GM19035 (cell line): Measurements from ENCODE around the gene SEMA7A.

ENCODE experiments used
- ATAC-seq: cut with Tn5 transposase; IDR thresholded peaks from one replicate; pipeline ENCODE4 v1.9.1; 2021; ENCODE audit not compliant: unreplicated experiment

SEMA7A gene

GRCh38 chr15:74451861-74452835 lies 18.4 kb upstream of the SEMA7A start:
- ATAC-seq, result no peak

- ATAC-seq, result no peak
These were observed 17.6 kb upstream of the SEMA7A start for GRCh38 chr15:74451322-74451721.

- ATAC-seq, result no peak
These were observed 16.0 kb upstream of the SEMA7A start for GRCh38 chr15:74449643-74450205.

GRCh38 chr15:74449095-74449494 lies 15.3 kb upstream of the SEMA7A start:
- no peak for ATAC-seq

DNA sequence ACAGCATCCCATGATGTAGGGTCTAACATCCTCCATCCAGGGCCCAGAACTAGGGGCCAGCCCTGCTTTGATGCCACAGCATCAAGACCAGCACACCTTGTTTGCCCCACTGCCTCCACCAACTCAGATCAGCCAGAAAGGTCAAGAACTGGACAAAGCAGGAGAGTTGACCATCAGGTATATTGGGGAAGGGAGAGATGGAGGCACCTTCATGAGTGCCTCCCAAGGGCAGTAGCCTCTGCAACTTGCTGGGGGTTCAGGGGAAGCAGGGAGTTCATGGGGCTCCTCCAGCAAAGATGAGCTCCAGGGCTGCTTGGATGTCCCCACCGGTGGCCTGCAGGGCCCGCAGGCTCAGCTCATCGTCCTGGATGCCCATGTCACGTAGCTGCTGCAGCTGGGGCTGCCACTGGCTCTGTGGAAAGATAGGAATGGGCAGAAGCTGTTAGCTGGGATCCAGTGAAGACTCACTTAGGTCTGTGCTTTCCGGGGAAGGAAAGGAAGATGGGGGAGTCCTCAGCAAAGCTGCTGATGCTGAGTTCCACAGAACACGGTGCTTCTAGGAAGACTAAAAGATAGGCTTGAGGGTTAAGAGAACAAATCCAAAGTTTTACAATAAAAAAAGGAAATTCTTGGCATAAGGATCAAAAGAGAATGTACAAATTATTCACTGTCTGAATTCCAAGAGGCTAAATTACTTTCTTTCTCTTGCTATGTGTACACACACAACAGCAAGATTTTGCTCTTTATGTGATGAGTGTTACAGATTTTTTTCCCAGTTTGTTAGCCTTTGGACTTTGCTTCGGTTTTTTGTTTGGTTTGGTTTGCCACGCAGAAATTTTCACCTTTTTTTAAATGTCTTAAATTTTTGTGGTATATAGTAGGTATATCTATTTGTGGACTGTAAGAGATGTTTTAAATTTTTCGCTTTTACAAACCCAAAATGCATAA lies 12.3 kb upstream of the SEMA7A start:
- no peak for ATAC-seq

DNA sequence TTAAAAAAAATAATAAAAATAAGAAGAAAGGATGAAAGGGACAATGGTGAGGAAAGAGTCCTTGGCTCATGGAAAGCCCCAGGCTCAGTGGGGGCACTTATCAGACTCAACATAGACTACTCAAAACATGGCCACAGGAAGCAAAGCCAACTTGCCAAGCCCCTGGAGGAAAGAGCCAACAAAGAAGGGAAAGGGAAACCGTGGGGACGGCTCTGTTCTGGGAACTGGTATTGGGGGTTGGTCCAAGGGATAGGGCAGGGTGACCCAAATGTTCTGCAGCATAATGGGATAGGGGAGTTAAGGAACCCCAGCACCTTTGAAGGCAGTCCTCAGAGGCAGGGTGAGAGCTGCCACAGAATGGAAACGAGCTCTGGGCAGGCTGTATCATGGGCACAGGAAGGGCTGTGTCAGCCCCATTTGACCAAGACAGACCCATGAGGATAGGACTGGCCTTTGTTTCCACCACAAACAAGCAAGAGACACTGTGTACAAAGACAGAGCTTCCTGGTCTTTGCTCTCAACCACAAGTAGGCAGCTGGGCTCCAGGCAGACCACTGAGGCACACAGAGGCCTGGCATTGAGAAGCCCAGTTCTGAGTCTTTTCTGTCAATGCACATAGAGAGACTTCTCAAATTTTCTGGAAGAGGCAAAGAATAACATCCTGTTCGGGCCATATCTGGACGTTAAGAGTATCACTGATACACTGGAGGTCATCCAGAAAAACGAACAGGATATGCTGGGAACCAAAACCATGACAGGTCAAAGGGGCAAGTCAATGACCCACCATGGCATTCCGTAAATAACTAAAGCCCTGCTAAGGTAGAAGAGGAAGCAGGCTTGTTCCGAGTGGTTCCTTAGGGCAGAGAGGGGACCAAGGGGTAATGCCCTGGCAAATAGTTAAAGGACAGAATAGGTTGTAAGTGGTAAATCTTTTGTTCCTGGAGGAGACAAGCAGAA lies 10.6 kb upstream of the SEMA7A start:
- ATAC-seq, result no peak

GRCh38 chr15:74443100-74443909 lies 9.5 kb upstream of the SEMA7A start:
- ATAC-seq, result no peak

DNA sequence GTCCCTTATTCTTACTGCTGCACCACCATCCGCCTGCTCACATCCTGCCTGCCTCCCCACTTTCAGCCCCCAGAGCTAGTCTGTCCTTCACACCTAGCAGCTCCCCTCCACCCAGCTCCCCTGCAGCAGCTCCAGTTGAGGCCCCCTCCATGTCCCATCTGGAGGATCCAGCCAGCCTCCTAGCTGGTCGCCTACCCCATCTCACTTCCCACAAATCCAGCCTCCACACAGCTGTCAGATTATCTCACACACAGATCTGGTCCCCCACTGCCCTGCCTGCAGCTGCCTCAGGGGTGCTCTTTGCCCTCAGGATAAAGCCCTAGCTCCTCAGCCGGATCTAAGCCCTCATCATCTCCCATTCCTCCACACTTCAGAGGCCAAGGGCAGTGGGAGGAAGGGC lies 8.8 kb upstream of the SEMA7A start:
- no peak for ATAC-seq

GRCh38 chr15:74442063-74442462 lies 8.3 kb upstream of the SEMA7A start:
- ATAC-seq, result no peak

- ATAC-seq, result no peak
These were observed 7.6 kb upstream of the SEMA7A start for GRCh38 chr15:74441248-74441941.

GRCh38 chr15:74438721-74439316 lies 5.1 kb upstream of the SEMA7A start:
- peak; percentile 46 for ATAC-seq

DNA sequence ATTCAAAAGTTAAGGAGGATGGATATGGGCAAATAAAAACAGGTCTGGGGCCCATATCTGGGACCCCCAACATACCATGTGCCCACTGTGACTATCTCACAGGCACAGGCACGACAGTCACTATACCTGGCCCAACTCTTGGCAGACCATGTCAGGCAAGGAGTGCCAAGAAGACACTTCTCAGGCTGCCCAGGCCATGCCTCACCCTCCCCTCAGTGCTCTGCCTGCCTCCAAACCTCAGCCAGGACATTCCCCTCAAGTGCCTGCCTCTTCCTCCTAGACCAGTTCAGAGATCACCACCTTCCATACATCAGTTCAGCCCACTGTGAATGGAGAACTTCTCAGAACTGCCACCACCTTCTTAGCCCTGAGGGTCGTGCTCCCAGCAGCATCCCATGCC lies 4.4 kb upstream of the SEMA7A start:
- no peak for ATAC-seq

GRCh38 chr15:74434263-74435136 lies 742 bp upstream of the SEMA7A start:
- ATAC-seq, result no peak

- peak; percentile 2 for ATAC-seq
These were observed 678 bp downstream of the SEMA7A start for GRCh38 chr15:74432968-74433591.

GRCh38 chr15:74432271-74432967 lies 1.3 kb downstream of the SEMA7A start:
- ATAC-seq, result no peak

DNA sequence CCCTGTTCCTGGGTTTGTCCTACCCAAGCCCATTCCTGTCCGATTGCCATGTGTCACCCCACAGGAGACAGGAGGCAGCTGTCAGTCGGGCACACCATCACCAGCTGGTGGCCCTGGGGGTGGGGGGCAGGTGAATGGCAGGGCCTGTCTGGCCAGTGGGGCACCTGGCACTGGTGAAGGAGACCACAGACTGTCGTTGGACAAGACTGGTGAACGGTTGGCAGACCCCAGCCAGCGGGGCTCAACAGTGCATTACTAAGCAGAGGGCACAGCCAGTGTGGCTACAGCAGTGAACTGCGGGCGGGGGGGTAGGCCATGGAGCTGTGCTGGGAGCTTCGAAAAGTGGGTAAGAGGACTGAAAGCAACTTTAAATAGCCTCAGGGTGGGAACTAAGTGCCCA lies 2.1 kb downstream of the SEMA7A start:
- ATAC-seq, result no peak
